DOHH2 (cell line): ENCODE measurements around the gene UBE2L5.

ENCODE experiments used
- H3F3A ChIP-seq: fragments of 200-600 bp; sonication (generic), shearing (Covaris generic); 2 replicates; pipeline ENCODE4 v1.6.0; 2016; ENCODE audit warnings: antibody characterized with exemption, mild to moderate bottlenecking; ENCODE audit not compliant: control insufficient read depth, insufficient read depth
- H3K27ac ChIP-seq: fragments of 200-600 bp; sonication (generic); 2 replicates; pipeline ENCODE4 v1.5.1; 2014; ENCODE audit warnings: low read depth, mild to moderate bottlenecking, low read length, moderate library complexity
- H3K27me3 ChIP-seq: fragments of 200-600 bp; sonication (generic); 2 replicates; pipeline ENCODE4 v1.6.1; 2014; ENCODE audit warnings: mild to moderate bottlenecking, low read length, mixed read lengths; ENCODE audit not compliant: control insufficient read depth
- H3K36me3 ChIP-seq: fragments of 200-600 bp; sonication (generic); 2 replicates; pipeline ENCODE4 v1.6.1; 2014; ENCODE audit warnings: mild to moderate bottlenecking, low read length, moderate library complexity, mixed read lengths; ENCODE audit not compliant: control insufficient read depth
- H3K4me1 ChIP-seq: fragments of 200-600 bp; sonication (generic); 2 replicates; pipeline ENCODE4 v1.6.1; 2014; ENCODE audit warnings: mild to moderate bottlenecking, low read length, mixed read lengths; ENCODE audit not compliant: control insufficient read depth
- H3K4me2 ChIP-seq: fragments of 200-600 bp; sonication (generic); 2 replicates; pipeline ENCODE4 v1.6.0; 2014; ENCODE audit warnings: mild to moderate bottlenecking, low read length, moderate library complexity
- H3K4me3 ChIP-seq: fragments of 200-600 bp; sonication (generic); 2 replicates; pipeline ENCODE4 v1.5.1; 2014; ENCODE audit warnings: mild to moderate bottlenecking, low read length, mixed read lengths
- H3K79me2 ChIP-seq: fragments of 200-600 bp; sonication (generic); 2 replicates; pipeline ENCODE4 v1.6.1; 2014; ENCODE audit warnings: mild to moderate bottlenecking, low read length, mixed read lengths; ENCODE audit not compliant: control insufficient read depth
- H3K9me2 ChIP-seq: fragments of 200-600 bp; sonication (generic); replicated peaks from 2 replicates; pipeline ENCODE4 v1.6.1; 2014; ENCODE audit warnings: mild to moderate bottlenecking, low read length, mixed read lengths; ENCODE audit not compliant: control insufficient read depth
- H3K9me3 ChIP-seq: fragments of 200-600 bp; sonication (generic); 2 replicates; pipeline ENCODE4 v1.6.1; 2014; ENCODE audit warnings: antibody characterized with exemption, low read length, mixed read lengths; ENCODE audit not compliant: control insufficient read depth, insufficient read depth
- H4K20me1 ChIP-seq: fragments of 200-600 bp; sonication (generic); 2 replicates; pipeline ENCODE4 v1.6.0; 2014; ENCODE audit warnings: low read depth, mild to moderate bottlenecking, antibody characterized with exemption, low read length, moderate library complexity; ENCODE audit not compliant: control insufficient read depth, insufficient read depth
- EZH2phosphoT487 ChIP-seq: fragments of 200-600 bp; sonication (generic); IDR thresholded peaks from 2 replicates; pipeline ENCODE4 v1.6.1; 2017; ENCODE audit warnings: borderline replicate concordance, mild to moderate bottlenecking, antibody characterized with exemption, low read length, moderate library complexity, mixed read lengths
- TF ChIP-seq, protein P1 (sequence below): fragments of 200-600 bp; sonication (generic); IDR thresholded peaks from one replicate; pipeline ENCODE4 v1.5.1; 2014; ENCODE audit warnings: antibody characterized with exemption, mild to moderate bottlenecking, low read depth, low read length; ENCODE audit not compliant: poor library complexity, severe bottlenecking

The UBE2L5 gene

GRCh38 chr13:30418075-30418716 lies 4.1 kb upstream of the UBE2L5 start:
- Histone ChIP-seq H3K4me1 (peaks cover 79% of the 10 kb centered on the region), H3K4me2 (peak overlapping the region; percentile 81), H3K79me2 (peaks cover 58% of the 10 kb centered on the region), H3F3A (peaks cover 62% of the 10 kb centered on the region), H3K4me3 (peak overlapping the region; percentile 71), H4K20me1 (no peaks in the 10 kb centered on the region), H3K9me2 (no peaks in the 10 kb centered on the region), H3K36me3 (peaks cover 29% of the 10 kb centered on the region), H3K27me3 (no peaks in the 10 kb centered on the region), H3K27ac (peak overlapping the region; percentile 99), H3K9me3 (no peaks in the 10 kb centered on the region)
- TF ChIP-seq, protein P1, sequence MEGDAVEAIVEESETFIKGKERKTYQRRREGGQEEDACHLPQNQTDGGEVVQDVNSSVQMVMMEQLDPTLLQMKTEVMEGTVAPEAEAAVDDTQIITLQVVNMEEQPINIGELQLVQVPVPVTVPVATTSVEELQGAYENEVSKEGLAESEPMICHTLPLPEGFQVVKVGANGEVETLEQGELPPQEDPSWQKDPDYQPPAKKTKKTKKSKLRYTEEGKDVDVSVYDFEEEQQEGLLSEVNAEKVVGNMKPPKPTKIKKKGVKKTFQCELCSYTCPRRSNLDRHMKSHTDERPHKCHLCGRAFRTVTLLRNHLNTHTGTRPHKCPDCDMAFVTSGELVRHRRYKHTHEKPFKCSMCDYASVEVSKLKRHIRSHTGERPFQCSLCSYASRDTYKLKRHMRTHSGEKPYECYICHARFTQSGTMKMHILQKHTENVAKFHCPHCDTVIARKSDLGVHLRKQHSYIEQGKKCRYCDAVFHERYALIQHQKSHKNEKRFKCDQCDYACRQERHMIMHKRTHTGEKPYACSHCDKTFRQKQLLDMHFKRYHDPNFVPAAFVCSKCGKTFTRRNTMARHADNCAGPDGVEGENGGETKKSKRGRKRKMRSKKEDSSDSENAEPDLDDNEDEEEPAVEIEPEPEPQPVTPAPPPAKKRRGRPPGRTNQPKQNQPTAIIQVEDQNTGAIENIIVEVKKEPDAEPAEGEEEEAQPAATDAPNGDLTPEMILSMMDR: no peak
- TF ChIP-seq EZH2phosphoT487: no peak

- H3K4me1 ChIP-seq: peaks cover 78% of the 10 kb centered on the region
- H3K9me2 ChIP-seq: no peaks in the 10 kb centered on the region
- no peak for TF ChIP-seq EZH2phosphoT487
- TF ChIP-seq, protein P1: no peak
- peaks cover 56% of the 10 kb centered on the region for H3F3A ChIP-seq
- H3K4me2 ChIP-seq: peak overlapping the region; percentile 81
- no peaks in the 10 kb centered on the region for H4K20me1 ChIP-seq
- H3K27me3 ChIP-seq: no peaks in the 10 kb centered on the region
- peak overlapping the region; percentile 88 for H3K4me3 ChIP-seq
- peaks cover 31% of the 10 kb centered on the region for H3K36me3 ChIP-seq
- no peaks in the 10 kb centered on the region for H3K9me3 ChIP-seq
- H3K27ac ChIP-seq: peak overlapping the region; percentile 99
- H3K79me2 ChIP-seq: peaks cover 65% of the 10 kb centered on the region
These were observed 3.4 kb upstream of the UBE2L5 start for GRCh38 chr13:30418717-30419459.

DNA sequence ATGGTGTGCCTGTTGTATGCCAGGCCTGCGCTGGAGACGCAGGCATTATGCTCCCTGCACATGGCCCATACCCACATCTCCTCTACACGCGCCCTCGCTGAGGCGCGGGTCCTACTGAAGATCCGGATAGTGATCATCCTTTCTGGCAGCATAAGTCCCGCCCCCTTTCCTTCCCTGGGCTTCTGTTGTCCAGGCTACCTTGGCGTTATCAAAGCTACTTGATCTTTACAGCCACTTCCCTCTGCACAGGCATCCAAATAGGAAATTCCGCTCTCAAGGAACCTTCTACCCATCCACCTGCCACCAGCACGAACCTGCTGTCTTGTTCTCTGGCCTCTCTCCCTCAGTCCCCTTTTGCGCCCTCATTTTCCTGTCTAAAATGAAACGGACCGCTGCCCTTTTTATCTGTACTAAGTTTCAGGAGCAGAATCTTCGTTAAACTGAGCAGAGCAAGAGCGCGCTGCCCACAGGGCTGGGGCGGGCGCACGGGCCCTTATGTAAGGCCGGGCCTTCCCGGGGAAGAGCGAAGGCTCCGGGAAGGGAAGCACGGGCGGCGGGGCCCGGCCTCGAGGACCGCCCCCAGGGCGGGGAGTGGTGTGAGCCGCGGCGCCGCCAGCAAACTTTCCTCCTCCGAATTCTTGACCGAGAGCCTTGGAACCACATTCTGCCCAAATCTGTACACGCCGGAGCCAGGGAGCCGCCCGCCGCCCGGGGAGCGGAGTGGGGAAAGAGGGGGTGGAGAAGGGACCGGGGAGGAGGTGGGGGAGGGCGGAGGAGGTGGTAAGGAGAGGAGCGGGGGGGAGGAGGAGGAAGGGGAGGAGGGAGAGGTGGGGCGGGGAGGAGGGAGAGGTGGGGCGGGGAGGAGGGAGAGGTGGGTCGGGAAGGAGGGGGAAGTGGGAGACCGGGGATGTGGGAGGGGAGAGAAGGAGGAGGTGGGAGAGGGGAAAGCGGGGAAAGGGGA lies 920 bp upstream of the UBE2L5 start:
- Histone ChIP-seq H3F3A (peaks cover 45% of the 10 kb centered on the region), H3K9me3 (no peaks in the 10 kb centered on the region), H3K36me3 (peaks cover 31% of the 10 kb centered on the region), H3K79me2 (peaks cover 69% of the 10 kb centered on the region), H3K4me1 (peaks cover 77% of the 10 kb centered on the region), H4K20me1 (no peaks in the 10 kb centered on the region), H3K4me3 (peak overlapping the region; percentile 88), H3K9me2 (no peaks in the 10 kb centered on the region), H3K4me2 (peak overlapping the region; percentile 81), H3K27ac (peak overlapping the region; percentile 99), H3K27me3 (no peaks in the 10 kb centered on the region)
- TF ChIP-seq EZH2phosphoT487: no peak
- TF ChIP-seq, protein P1: no peak
